HG02840 (cell line): ENCODE measurements around the gene FBXL15.
A peak's percentile ranks its signal among the peaks of the same experiment; 100 is the strongest.
"Not testable (repeated sequence)": the region's sequence is repeated elsewhere in the genome, so short reads cannot be mapped to it uniquely, and the experiment has no call there.

Experiments used
- ATAC-seq: cut with Tn5 transposase; IDR thresholded peaks from one replicate; pipeline ENCODE4 v1.9.1; 2021; ENCODE audit warnings: mild to moderate bottlenecking, moderate library complexity, moderate number of reproducible peaks; ENCODE audit not compliant: unreplicated experiment, low FRiP score

FBXL15 gene

GRCh38 chr10:102452672-102453340 is 32.2 kb downstream of the FBXL15 start:
- no peak for ATAC-seq

GRCh38 chr10:102453502-102453901 is 32.9 kb downstream of the FBXL15 start:
- ATAC-seq, result no peak

GRCh38 chr10:102454662-102455487 is 34.2 kb downstream of the FBXL15 start:
- not testable (repeated sequence) for ATAC-seq

DNA sequence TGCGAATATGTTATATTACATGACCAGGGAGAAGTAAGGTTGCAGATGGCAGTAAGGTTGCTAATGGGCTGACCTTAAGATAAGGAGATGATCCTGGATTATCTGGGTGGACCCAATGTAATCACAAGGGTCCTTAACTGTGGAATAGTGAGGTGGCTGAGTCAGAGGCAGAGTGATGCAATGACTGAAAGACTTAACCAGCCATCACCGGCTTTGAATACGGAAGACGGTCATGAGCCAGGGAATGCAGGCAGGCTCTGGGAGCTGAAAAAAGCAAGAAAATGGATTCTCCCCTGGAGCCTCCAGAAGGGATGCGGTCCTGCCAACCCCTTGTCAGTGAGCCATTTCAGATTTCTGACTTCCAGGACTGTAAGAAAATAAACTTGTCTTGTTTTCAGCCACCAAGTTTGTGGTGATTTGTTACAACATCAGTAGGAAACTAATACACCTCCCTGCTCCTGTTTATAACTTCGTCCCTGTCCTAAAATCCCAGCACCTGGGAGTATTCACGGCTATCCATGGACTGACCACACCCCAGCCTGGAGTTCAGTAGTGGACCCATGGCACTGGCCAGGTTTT is 35.3 kb downstream of the FBXL15 start:
- no peak for ATAC-seq

- no peak for ATAC-seq
Observed at GRCh38 chr10:102457591-102458150, 37.0 kb downstream of the FBXL15 start.

GRCh38 chr10:102458656-102459055 is 38.0 kb downstream of the FBXL15 start:
- no peak for ATAC-seq

GRCh38 chr10:102460836-102461186 is 40.2 kb downstream of the FBXL15 start:
- peak; percentile 30 for ATAC-seq

DNA sequence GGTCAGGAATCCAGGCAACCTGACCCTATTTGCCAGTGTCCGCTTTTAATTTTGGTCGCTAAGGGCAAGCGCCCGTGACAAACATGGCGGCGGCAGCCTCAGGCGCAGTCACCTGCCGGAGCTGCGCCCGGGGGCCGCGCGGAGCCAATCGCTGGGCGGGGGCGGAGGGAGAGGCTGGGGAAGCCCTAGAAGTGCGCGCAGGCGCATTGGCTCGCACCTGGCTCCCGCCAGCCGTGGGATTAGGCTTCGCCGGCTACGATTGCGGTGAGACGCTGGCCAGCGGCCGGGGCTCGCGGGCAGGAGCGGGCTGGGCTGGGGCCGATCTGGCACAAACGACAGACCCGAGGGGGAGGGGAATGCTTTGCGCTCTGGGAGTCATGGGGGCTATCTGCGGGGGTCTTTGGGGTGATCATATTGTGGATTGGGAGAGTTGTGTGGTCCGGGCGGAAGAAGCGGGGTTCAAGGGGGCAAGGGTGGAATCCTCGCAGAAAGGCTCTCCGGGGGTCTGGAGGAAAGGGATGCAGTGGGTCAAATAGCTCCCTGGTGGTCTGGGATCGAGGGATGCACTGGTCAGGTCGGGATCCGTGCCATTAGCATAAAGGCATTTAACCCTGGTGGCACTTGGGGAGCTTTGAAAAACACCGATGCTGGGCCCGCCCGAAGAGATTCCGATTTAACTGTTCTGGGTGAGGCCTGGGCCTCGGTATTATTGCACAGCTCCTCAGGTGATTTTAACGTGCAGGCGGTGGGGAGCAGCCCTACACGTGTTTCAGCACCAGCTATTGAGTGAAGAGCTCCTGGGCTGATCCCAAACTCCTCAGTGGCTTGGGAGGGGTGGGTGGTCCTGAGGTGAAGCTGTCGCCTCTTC is 40.8 kb downstream of the FBXL15 start:
- ATAC-seq, result peak; percentile 74

- ATAC-seq, result no peak
Observed at GRCh38 chr10:102462512-102463054, 41.9 kb downstream of the FBXL15 start.

GRCh38 chr10:102463983-102464382 is 43.3 kb downstream of the FBXL15 start:
- no peak for ATAC-seq

GRCh38 chr10:102465466-102465865 is 44.8 kb downstream of the FBXL15 start:
- ATAC-seq, result no peak

- ATAC-seq, result no peak
Observed at GRCh38 chr10:102467318-102467717, 46.7 kb downstream of the FBXL15 start.

DNA sequence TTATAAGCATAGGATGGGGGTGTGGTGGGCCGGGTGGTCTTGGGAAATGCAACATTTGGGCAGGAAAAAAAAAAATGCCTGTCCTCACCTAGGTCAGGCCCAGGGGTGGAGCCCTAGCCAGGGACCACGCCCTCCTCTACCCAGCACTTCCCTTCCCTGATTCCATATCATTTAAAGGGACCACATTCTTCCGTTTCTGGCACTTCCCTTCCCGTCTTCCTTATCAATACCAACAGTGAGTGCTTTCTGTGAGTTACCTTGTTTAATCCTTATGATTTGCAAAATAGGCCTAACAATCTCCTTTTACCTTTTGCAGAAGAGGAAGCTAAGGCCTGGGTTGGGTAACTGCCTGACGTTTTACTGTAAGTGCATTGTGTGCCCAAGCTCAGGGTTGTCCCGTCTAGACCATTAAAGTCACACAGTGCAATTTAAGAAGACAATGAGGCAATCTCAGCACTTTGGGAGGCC is 47.4 kb downstream of the FBXL15 start:
- ATAC-seq, result no peak

DNA sequence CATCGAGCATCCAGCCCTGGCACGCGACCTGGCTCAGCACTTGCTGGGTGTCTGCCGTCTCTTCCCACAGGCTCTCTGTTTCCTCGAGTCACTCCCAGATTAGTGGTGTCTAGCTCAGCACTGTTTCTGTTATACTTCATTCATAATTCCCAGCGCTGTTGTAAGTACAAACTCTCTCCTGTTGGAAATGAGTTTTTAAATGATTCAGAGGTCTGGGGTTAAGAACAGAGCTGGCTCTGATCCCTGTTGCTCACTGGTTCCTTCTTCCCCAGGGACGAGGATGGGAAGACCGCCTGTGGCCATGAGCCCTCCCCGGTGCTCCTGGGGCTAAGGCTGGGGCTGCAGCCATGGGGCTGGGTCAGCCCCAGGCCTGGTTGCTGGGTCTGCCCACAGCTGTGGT is 48.0 kb downstream of the FBXL15 start:
- no peak for ATAC-seq

- no peak for ATAC-seq
Observed at GRCh38 chr10:102470579-102471546, 50.2 kb downstream of the FBXL15 start.
